NCI-H524 (cell line): ENCODE measurements around the gene PHC1.
"Not testable (repeated sequence)": the region's sequence is repeated elsewhere in the genome, so short reads cannot be mapped to it uniquely, and the experiment has no call there.

Source experiments
- DNase-seq, 2 experiments: peaks; one replicate each; lab custom pipeline; 2025; lab: John Stamatoyannopoulos, UW

Gene PHC1

GRCh38 chr12:8911606-8912268 is 2.6 kb upstream of the PHC1 start:
- no peak for DNase-seq

GRCh38 chr12:8912914-8913313 is 1.4 kb upstream of the PHC1 start:
- DNase-seq = no peak

- DNase-seq = peak in 1 of 2 experiments; percentile 42
Measured at GRCh38 chr12:8913702-8914032, 642 bp upstream of the PHC1 start.

- peak; percentile 10 to 44 for DNase-seq
Measured at GRCh38 chr12:8914716-8915526, 612 bp downstream of the PHC1 start.

- no peak for DNase-seq
Measured at GRCh38 chr12:8916154-8916553, 1.8 kb downstream of the PHC1 start.

GRCh38 chr12:8917031-8917430 is 2.7 kb downstream of the PHC1 start:
- no peak for DNase-seq

GRCh38 chr12:8917751-8918150 is 3.4 kb downstream of the PHC1 start:
- no peak for DNase-seq

- DNase-seq = not testable (repeated sequence)
Measured at GRCh38 chr12:8919643-8920042, 5.3 kb downstream of the PHC1 start.

GRCh38 chr12:8922544-8922943 is 8.2 kb downstream of the PHC1 start:
- no peak for DNase-seq

- not testable (repeated sequence) for DNase-seq
Measured at GRCh38 chr12:8930655-8931323, 16.5 kb downstream of the PHC1 start.

GRCh38 chr12:8932464-8932863 is 18.2 kb downstream of the PHC1 start:
- DNase-seq = not testable (repeated sequence)

GRCh38 chr12:8934080-8934479 is 19.8 kb downstream of the PHC1 start:
- DNase-seq = not testable (repeated sequence)

GRCh38 chr12:8936735-8937134 is 22.4 kb downstream of the PHC1 start:
- DNase-seq = no peak

- not testable (repeated sequence) for DNase-seq
Measured at GRCh38 chr12:8937842-8938442, 23.6 kb downstream of the PHC1 start.

- no peak for DNase-seq
Measured at GRCh38 chr12:8941691-8942478, 27.6 kb downstream of the PHC1 start.

GRCh38 chr12:8943565-8944186 is 29.4 kb downstream of the PHC1 start:
- no peak for DNase-seq

- no peak for DNase-seq
Measured at GRCh38 chr12:8946733-8947132, 32.4 kb downstream of the PHC1 start.

- DNase-seq = no peak
Measured at GRCh38 chr12:8947737-8948136, 33.4 kb downstream of the PHC1 start.

- peak in 1 of 2 experiments; percentile 39 for DNase-seq
Measured at GRCh38 chr12:8948701-8949341, 34.5 kb downstream of the PHC1 start.

- DNase-seq = peak; percentile 98 to 99
Measured at GRCh38 chr12:8949342-8950220, 35.3 kb downstream of the PHC1 start, which contains the start of gene M6PR. TSS of gene M6PR (minus strand) at chr12:8949645. CDS start at chr12:8946404, 3,241 bp downstream.
